Stimulated activated CD4-positive, alpha-beta T cell treated with anti-CD3 and anti-CD28 coated beads, Interleukin-1b, Interleukin-23, amount 100 ng/mL, for 24 hours (primary cell): ENCODE data around the gene LIMS2.

ENCODE experiments used
- DNase-seq, 4 experiments: peaks; one replicate each; pipeline ENCODE4 v3.0.0-alpha.2; 2020; ENCODE audit warnings: low read depth in 4 of 4, low spot score in 1 of 4

LIMS2 gene

GRCh38 chr2:127701651-127702394 lies 26.5 kb upstream of the LIMS2 start:
- DNase-seq, result peak; percentile 37 to 65 (median 55)

DNA sequence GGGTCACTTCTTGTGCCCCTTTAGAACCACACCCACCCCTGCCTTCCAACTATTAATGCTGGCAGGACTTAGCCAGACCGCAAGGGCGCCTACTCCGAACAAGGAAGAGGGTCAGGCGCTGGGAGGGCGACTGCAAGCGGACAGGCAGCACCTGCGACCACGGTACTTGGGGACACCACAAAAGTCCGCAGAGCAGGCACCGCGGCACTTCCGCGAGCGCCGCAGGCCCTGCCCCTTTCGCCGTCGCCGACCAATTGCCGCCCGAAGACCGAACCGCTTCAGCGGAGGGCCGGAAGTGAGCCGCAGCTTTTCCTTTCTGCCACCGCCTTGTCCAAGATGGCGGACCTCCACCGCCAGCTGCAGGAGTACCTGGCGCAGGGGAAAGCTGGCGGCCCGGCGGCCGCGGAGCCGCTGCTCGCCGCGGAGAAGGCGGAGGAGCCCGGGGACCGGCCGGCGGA lies 25.9 kb upstream of the LIMS2 start, which contains the start of gene SFT2D3:
Gene SFT2D3 (plus strand): TSS at position 305 of the 458 bp plus-strand sequence. CDS start 32 bp downstream, at position 337.
- DNase-seq, result peak; percentile 74 to 85 (median 79)

- no peak for DNase-seq
Measured at GRCh38 chr2:127700527-127701192, 25.3 kb upstream of the LIMS2 start.

DNA sequence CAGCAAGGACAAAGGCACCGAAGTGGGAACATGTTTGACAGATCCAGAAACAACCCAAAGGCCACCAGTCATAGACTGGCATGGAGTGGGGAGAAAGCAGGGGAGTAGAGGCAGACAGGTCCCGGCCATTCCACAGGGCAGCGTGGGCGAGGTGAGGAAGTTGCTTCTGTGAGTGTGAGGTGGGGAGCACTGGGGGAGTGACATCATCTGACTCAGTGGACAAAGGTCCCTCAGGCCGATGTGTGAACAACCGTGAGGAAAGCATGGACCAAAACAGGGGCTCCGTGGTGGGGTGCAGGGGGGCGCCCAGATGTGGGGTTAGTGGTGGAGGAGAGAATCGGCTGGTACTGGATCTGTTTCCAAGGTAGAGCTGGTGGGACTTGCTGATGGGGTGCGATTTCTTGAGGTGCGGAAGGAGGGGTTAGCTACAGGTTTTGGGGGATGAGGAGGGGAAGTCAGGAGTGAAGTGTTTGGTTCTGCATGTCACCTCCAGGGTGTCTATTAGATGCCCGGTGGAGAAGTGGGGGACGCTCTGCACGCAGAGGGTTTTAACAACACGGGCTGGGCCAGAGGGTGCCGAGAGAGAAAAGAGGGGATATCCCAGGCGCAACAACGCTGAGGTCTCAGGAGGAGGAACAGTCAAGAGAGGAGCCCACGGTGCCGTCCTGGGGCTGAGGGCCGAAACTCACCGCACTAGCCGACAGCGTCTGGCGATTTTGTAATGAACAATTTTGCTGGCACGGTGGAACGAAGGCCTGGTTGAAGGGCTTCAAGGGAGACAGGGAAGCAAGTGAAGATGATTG lies 23.4 kb upstream of the LIMS2 start:
- DNase-seq, result no peak

- no peak for DNase-seq
Measured at GRCh38 chr2:127697482-127698180, 22.3 kb upstream of the LIMS2 start.

GRCh38 chr2:127695491-127696472 lies 20.5 kb upstream of the LIMS2 start:
- DNase-seq, result peak in 2 of 4 experiments; percentile 24 to 34

GRCh38 chr2:127694986-127695385 lies 19.7 kb upstream of the LIMS2 start:
- no peak for DNase-seq

DNA sequence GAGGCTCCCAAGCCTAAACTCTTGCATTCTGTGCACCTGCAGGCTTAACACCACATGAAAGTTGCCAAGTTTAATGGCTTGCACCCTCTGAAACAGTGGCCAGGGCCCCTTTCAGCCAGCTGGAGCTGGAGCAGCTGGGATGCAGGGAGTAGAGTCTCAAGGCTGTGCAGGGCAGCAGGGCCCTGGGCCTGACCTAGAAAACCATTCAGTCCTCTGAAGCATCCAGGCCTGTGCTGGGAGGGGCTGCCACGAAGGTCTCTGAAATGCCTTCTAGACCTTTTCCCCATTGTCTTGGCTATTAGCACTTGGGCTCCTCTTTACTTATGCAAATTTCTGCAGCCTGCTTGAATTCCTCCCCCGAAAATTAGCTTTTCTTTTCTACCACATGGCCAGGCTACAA lies 15.4 kb upstream of the LIMS2 start:
- no peak for DNase-seq

DNA sequence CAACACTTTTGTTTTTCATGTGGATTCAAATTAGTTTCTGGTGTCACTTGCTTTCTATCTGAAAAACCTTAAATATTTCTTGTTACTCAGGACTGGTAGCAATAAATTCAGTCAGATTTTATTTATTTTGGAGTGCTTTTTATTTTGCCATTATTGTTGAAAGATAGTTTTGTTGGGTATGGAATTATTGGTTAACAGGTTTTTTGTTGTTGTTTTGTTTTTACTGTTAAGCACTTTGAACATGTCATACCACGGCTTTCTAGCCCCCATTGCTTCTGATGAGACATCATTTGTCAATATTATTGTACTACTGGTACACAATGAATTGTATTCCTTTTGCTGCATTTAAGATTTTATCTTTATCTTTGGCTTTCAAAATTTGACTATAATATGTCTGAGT lies 13.1 kb upstream of the LIMS2 start:
- DNase-seq, result no peak

- no peak for DNase-seq
Measured at GRCh38 chr2:127685410-127686080, 10.2 kb upstream of the LIMS2 start.

DNA sequence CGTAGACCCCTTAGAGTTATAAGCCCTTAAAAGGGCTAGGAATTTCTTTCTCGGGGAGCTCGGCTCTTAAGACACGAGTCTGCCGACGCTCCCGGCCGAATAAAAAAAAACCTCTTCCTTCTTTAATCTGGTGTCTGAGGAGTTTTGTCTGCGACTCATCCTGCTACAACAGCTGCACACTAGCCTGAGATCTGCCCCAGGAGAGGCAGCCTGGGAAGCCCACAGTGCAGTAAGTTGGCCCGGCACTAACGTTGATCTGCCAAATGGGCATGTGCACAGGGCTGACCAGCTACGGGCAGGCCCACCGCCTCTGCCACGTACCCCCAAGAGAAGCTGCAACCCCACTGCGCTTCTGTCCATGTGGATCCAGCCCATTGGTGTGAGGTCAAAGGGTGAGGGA lies 8.4 kb upstream of the LIMS2 start:
- DNase-seq, result no peak

GRCh38 chr2:127683056-127683455 lies 7.7 kb upstream of the LIMS2 start:
- DNase-seq, result no peak

- DNase-seq, result no peak
Measured at GRCh38 chr2:127681976-127682857, 6.9 kb upstream of the LIMS2 start.

DNA sequence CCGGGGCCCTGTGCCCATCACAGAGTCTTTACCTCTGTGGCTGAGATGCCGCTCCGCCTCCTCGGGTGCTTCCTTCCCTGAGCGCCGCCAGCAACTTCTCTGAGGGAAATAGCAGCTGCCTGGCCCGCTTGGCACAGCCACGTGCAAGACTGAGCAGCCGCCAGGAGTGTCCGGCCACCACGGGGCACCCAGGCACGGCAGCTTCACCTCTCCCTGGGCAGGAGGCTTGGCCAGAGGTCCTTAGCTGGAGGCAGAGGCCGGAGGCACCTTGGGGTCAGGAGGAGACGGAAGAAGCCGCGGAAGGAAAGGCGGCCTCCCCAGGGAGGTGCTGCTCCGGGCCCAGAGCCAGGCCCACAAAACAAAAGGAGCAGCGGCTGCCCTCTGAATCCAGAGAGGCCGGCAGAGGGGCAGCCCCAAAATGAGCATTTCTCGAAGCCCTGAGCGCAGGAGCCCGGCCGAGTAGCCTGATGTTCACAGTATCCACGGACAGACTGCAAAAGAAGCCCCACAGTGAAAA lies 6.0 kb upstream of the LIMS2 start:
- DNase-seq, result no peak

DNA sequence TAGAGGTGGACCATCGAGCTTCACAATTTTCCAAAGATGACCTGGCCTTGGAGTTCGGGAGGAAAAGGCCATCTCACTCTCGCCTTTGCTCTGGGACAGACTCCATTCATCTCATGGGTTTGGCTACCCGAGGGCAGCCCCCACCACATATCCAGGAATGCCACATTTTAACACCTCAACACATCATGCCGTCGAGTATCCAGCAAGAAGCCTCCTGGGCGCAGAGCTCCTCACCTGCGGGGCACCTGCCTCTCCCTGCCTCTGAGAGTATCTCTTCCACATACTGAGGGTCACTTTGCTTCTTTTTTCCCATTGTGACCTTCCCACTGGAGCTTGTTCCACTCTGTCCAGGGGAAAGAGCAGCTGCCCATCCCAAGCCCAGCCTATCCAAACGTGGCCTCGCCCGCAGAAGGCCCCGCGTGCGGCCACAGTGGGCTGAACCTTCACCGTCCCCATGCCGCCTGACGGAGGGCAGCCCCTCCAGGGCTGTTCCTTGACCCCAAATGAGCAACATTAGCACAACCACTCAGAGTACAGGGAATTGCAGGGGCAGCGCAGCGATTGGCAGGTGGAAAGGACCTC lies 5.5 kb upstream of the LIMS2 start:
- DNase-seq, result no peak

GRCh38 chr2:127679680-127680361 lies 4.5 kb upstream of the LIMS2 start:
- DNase-seq, result no peak

GRCh38 chr2:127678991-127679390 lies 3.7 kb upstream of the LIMS2 start:
- no peak for DNase-seq
